Liver (tissue), 9 donors: Measurements from ENCODE around the gene NTMT2. TPM values are rescaled to one million over a fixed set of nuclear protein-coding genes. Genes with fewer than 3 reads are reported as not detected.

Experiments used
- DNase-seq: peaks from one replicate; pipeline ENCODE4 v3.0.0-alpha.2; 2017; ENCODE audit warnings: low spot score
- H3K27ac ChIP-seq, 2 donors: one replicate each; pipeline ENCODE4 v1.7.0; 2013; ENCODE audit warnings: inconsistent platforms in 2 of 2, low read length in 2 of 2, control low read depth in 1 of 2, low read depth in 1 of 2, mild to moderate bottlenecking in 1 of 2
- H3K27me3 ChIP-seq, 4 donors: one replicate each; pipeline versions ENCODE4 v1.6.1 to v1.7.0; 2013; ENCODE audit warnings: low read length in 3 of 4, inconsistent platforms in 1 of 4, mild to moderate bottlenecking in 1 of 4, moderate library complexity in 1 of 4; ENCODE audit not compliant: control insufficient read depth in 4 of 4, insufficient read depth in 4 of 4
- H3K36me3 ChIP-seq, 4 donors: one replicate each; pipeline versions ENCODE4 v1.6.1 to v1.7.0; 2013; ENCODE audit warnings: low read length in 3 of 4, mild to moderate bottlenecking in 3 of 4, low read depth in 1 of 4, moderate library complexity in 1 of 4; ENCODE audit not compliant: control insufficient read depth in 4 of 4, insufficient read depth in 3 of 4
- H3K4me1 ChIP-seq, 4 donors: one replicate each; pipeline versions ENCODE4 v1.6.1 to v1.7.0; 2013; ENCODE audit warnings: low read length in 3 of 4, mild to moderate bottlenecking in 3 of 4, moderate library complexity in 1 of 4; ENCODE audit not compliant: control insufficient read depth in 4 of 4, insufficient read depth in 4 of 4
- H3K4me3 ChIP-seq, 3 donors: one replicate each; pipeline versions ENCODE4 v1.6.1 to v1.7.0; 2013; ENCODE audit warnings: low read length in 3 of 3, control low read depth in 1 of 3, low read depth in 1 of 3, mild to moderate bottlenecking in 1 of 3
- H3K9ac ChIP-seq, 2 donors: one replicate each; pipeline ENCODE4 v1.7.0; 2013; ENCODE audit warnings: low read length in 2 of 2, mild to moderate bottlenecking in 2 of 2, moderate library complexity in 2 of 2, control low read depth in 1 of 2, low read depth in 1 of 2
- H3K9me3 ChIP-seq, 4 donors: one replicate each; pipeline versions ENCODE4 v1.6.1 to v1.7.0; 2013; ENCODE audit warnings: low read length in 3 of 4; ENCODE audit not compliant: control insufficient read depth in 4 of 4
- ATF3 ChIP-seq: IDR thresholded peaks from 2 replicates; pipeline ENCODE4 v1.6.1; 2016; ENCODE audit warnings: antibody characterized with exemption
- CTCF ChIP-seq: fragments of 150-350 bp; IDR thresholded peaks from 2 replicates; pipeline ENCODE4 v1.5.1; 2017; ENCODE audit warnings: improper control_type of control experiment, low read depth, low read length; ENCODE audit not compliant: missing input control
- EGR1 ChIP-seq, 2 donors: IDR thresholded peaks; 2 replicates each; pipeline ENCODE4 v1.6.1; 2016 to 2018; ENCODE audit warnings: antibody characterized with exemption in 2 of 2, low read depth in 2 of 2
- FOXA1 ChIP-seq: IDR thresholded peaks from 2 replicates; pipeline ENCODE4 v1.6.1; 2016; ENCODE audit warnings: antibody characterized with exemption
- FOXA2 ChIP-seq: IDR thresholded peaks from 2 replicates; pipeline ENCODE4 v1.6.1; 2016; ENCODE audit warnings: antibody characterized with exemption
- GABPA ChIP-seq, 2 donors: IDR thresholded peaks in 1 of 2; conservative IDR thresholded peaks in 1 of 2; 2 replicates each; pipeline ENCODE4 v1.6.1; 2016; ENCODE audit warnings: antibody characterized with exemption in 2 of 2, mild to moderate bottlenecking in 1 of 2, moderate library complexity in 1 of 2
- HNF4A ChIP-seq, 2 donors: conservative IDR thresholded peaks; 2 replicates each; pipeline ENCODE4 v1.6.1; 2016; ENCODE audit warnings: antibody characterized with exemption in 2 of 2, mild to moderate bottlenecking in 2 of 2
- HNF4G ChIP-seq: IDR thresholded peaks from 2 replicates; pipeline ENCODE4 v1.6.1; 2016; ENCODE audit warnings: antibody characterized with exemption
- JUND ChIP-seq, 2 donors: IDR thresholded peaks; 2 replicates each; pipeline ENCODE4 v1.6.1; 2016; ENCODE audit warnings: antibody characterized with exemption in 2 of 2
- MAX ChIP-seq: IDR thresholded peaks from 2 replicates; pipeline ENCODE4 v1.6.1; 2016; ENCODE audit warnings: antibody characterized with exemption
- NR2F2 ChIP-seq: IDR thresholded peaks from 2 replicates; pipeline ENCODE4 v1.6.1; 2016; ENCODE audit warnings: antibody characterized with exemption
- RAD21 ChIP-seq, 2 donors: IDR thresholded peaks; 2 replicates each; pipeline ENCODE4 v1.6.1; 2016; ENCODE audit warnings: antibody characterized with exemption in 2 of 2, mild to moderate bottlenecking in 2 of 2
- REST ChIP-seq: IDR thresholded peaks from 2 replicates; pipeline ENCODE4 v1.6.1; 2016; ENCODE audit warnings: antibody characterized with exemption, mild to moderate bottlenecking
- RXRA ChIP-seq, 2 donors: IDR thresholded peaks; 2 replicates each; pipeline ENCODE4 v1.6.1; 2017 to 2018; ENCODE audit warnings: antibody characterized with exemption in 2 of 2, mild to moderate bottlenecking in 1 of 2
- SP1 ChIP-seq: IDR thresholded peaks from 2 replicates; pipeline ENCODE4 v1.6.1; 2018; ENCODE audit warnings: antibody characterized with exemption, mild to moderate bottlenecking
- TAF1 ChIP-seq: conservative IDR thresholded peaks from 2 replicates; pipeline ENCODE4 v1.6.1; 2016; ENCODE audit warnings: antibody characterized with exemption, mild to moderate bottlenecking
- YY1 ChIP-seq: IDR thresholded peaks from 2 replicates; pipeline ENCODE4 v1.6.1; 2016; ENCODE audit warnings: antibody characterized with exemption, mild to moderate bottlenecking
- ZBTB33 ChIP-seq: IDR thresholded peaks from 2 replicates; pipeline ENCODE4 v1.6.1; 2016; ENCODE audit warnings: antibody characterized with exemption
- WGBS: extraction: QIAGEN DNeasy Blood & Tissue Kit; methylation state at CpG from one replicate; pipeline ENCODE4 v1.1.7; 2013; 5-methylcytosine and 5-hydroxymethylcytosine counted together
- polyA plus RNA-seq, 2 donors: library from polyadenylated mRNA; stranded (reverse) in 1 of 2; unstranded in 1 of 2; fragments of 200-250 nt in 1 of 2; fragments of >200 nt in 1 of 2; fragmentation: Nextera tagmentation in 1 of 2; extraction: Ambion mirVana in 1 of 2; gene quantifications; one replicate each; pipeline versions ENCODE4 v1.2.1 to v1.2.3, GENCODE V29; 2013 to 2015
- total RNA-seq, 2 donors: library from RNA; depleted of rRNA; stranded (reverse); fragments of >200 nt; gene quantifications; one replicate each; pipeline ENCODE4 v1.2.3, GENCODE V29; 2014
- donor health status: healthy.
- donor health status: healthy.
- donor health status: healthy.
- donor health status: healthy.
- donor health status: healthy.

Gene NTMT2
- total and polyA plus RNA-seq, 4 donors, result not detected

GRCh38 chr1:170153417-170153816 lies 7.7 kb downstream of the NTMT2 start:
- no peak for DNase-seq
- no peaks in the 10 kb centered on the region for H3K4me1 ChIP-seq
- no peak overlapping the region for H3K9ac ChIP-seq
- no peaks in the 10 kb centered on the region for H3K27me3 ChIP-seq
- no peaks in the 10 kb centered on the region for H3K36me3 ChIP-seq
- 79% methylated on average over 1 of the region's 1 CpG for WGBS
- no peak overlapping the region for H3K4me3 ChIP-seq
- no peak for TF ChIP-seq RXRA (IDR thresholded peaks at IDR 0.05)
- no peak for TF ChIP-seq HNF4A (conservative IDR thresholded peaks at IDR 0.05)
- TF ChIP-seq ZBTB33, result no peak
- no peak for TF ChIP-seq YY1
- no peak for TF ChIP-seq RAD21 (IDR thresholded peaks at IDR 0.05)
- TF ChIP-seq FOXA2, result no peak
- no peak for TF ChIP-seq GABPA (IDR thresholded peaks at IDR 0.05 in 1 of 2, conservative IDR thresholded peaks at IDR 0.05 in 1 of 2)
- TF ChIP-seq MAX, result no peak
- no peak for TF ChIP-seq REST
- no peak for TF ChIP-seq HNF4G
- TF ChIP-seq SP1, result no peak
- no peak for TF ChIP-seq EGR1 (IDR thresholded peaks at IDR 0.05; ENCODE audit: low read depth in 2 of 2)
- TF ChIP-seq NR2F2, result no peak
- TF ChIP-seq JUND (IDR thresholded peaks at IDR 0.05), result no peak
- TF ChIP-seq ATF3, result no peak
- TF ChIP-seq FOXA1, result no peak
- no peak for TF ChIP-seq TAF1
- no peak for TF ChIP-seq CTCF
- no peak overlapping the region for H3K27ac ChIP-seq
- H3K9me3 ChIP-seq, result peaks cover 0 to 9% (median 3%) of the 10 kb centered on the region in 4 donors
